Right lobe of liver (tissue), 6 donors: Measurements from ENCODE around the gene PDE1C. TPM values are rescaled to one million over a fixed set of nuclear protein-coding genes. Genes with fewer than 3 reads are reported as not detected.

Experiments
- ATAC-seq, 4 donors: fragments of 200-7000 bp; cut with Tn5 transposase; one replicate each; pipeline ENCODE4 v1.9.1; 2020; ENCODE audit warnings: mild to moderate bottlenecking in 4 of 4, moderate library complexity in 4 of 4
- DNase-seq, 3 donors: peaks; one replicate each; pipeline ENCODE4 v3.0.0-alpha.2; 2020
- H3K27ac ChIP-seq, 3 donors: fragments of 200-600 bp; one replicate each; pipeline ENCODE4 v1.8.0; 2022
- H3K27me3 ChIP-seq, 2 donors: fragments of 200-600 bp; one replicate each; pipeline ENCODE4 v1.8.0; 2022
- H3K36me3 ChIP-seq, 4 donors: fragments of 200-600 bp; sonication (generic) in 1 of 4; one replicate each; pipeline versions ENCODE4 v1.5.1 to v1.8.0; 2017 to 2022; ENCODE audit warnings: control low read depth in 1 of 4
- H3K4me1 ChIP-seq, 4 donors: fragments of 200-600 bp; sonication (generic) in 1 of 4; one replicate each; pipeline versions ENCODE4 v1.5.1 to v1.8.0; 2017 to 2022; ENCODE audit warnings: control low read depth in 1 of 4
- H3K4me3 ChIP-seq, 3 donors: fragments of 200-600 bp; one replicate each; pipeline ENCODE4 v1.8.0; 2022
- H3K9me3 ChIP-seq, 4 donors: fragments of 200-600 bp; sonication (generic) in 1 of 4; one replicate each; pipeline versions ENCODE4 v1.5.1 to v1.8.0; 2017 to 2022; ENCODE audit warnings: control low read depth in 1 of 4
- CTCF ChIP-seq, 4 donors: fragments of 200-600 bp in 3 of 4; fragments of 450-650 bp in 1 of 4; IDR thresholded peaks; one replicate each; pipeline versions ENCODE4 v1.5.1 to v1.8.0; 2016 to 2022; ENCODE audit warnings: antibody characterized with exemption in 4 of 4, mild to moderate bottlenecking in 2 of 4
- POLR2A ChIP-seq: fragments of 450-650 bp; IDR thresholded peaks from one replicate; pipeline ENCODE4 v1.6.1; 2017; ENCODE audit warnings: antibody characterized with exemption, mild to moderate bottlenecking
- WGBS: methylation state at CpG from one replicate; pipeline ENCODE4 v1.1.6; 2018; ENCODE audit warnings: low coverage, low lambda C conversion rate; ENCODE audit not compliant: insufficient coverage; ENCODE audit errors: missing lambda C conversion rate; 5-methylcytosine and 5-hydroxymethylcytosine counted together
- intact Hi-C, 2 donors: fragments of 100-400 bp; cut with DNase I; formaldehyde crosslinking; loops; one replicate each; pipeline versions ENCODE4 v1.11.2 to v1.14.1; 2022
- total RNA-seq, 6 experiments: library from RNA; depleted of rRNA in 2 of 6; stranded (reverse); fragments of >200 nt in 2 of 6; fragmentation: NEBNext Ultra II Directional in 3 of 6; extraction: Animal tissue kit (Norgen Biotek cat#: 25700) in 3 of 6; gene quantifications; one replicate each; pipeline versions ENCODE4 v1.1.0 to v1.2.4, GENCODE V29; 2016 to 2023
- donor health status: DM: no; HTN: yes; CAD: no.
- donor health status: DM: no; HTN: no; CAD: no.
- donor health status: DM: no; HTN: no; CAD: no.
- donor health status: DM: no; HTN: yes; CAD: no.
- donor health status: DM: no; HTN: yes; CAD: no.

Gene PDE1C
- total RNA-seq, 6 experiments from 2014 or later, result 0.02 TPM; not detected in 5

DNA sequence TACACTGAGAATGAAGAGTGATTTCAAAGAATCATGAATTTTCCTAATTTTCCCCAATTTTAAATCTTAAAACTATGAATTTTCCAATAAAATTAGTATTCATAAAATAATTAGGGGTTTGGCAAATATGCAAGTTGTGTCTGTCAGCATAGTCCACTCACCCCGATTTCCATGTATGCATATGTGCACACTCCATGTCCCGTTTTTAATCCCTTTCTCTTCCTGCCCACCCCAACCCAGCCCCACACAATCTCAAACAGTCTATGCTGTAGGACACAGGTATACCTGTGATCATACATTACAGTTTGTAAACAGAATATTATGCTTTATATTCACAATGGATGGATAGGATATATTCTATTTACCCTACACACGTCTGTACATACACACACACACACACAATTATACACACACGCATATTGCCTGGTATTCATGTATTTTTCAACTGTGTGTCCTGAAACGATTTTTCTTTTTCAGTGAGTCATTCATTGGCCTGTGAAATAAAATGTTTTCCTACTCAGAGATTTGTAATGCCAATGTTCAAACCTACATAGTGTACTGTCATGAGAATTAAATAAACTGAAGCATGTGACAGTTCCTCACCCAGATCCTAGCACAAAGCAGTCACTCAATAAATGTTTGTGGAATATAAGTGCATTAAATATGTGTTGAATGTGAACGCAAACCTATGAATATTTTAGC is 144.3 kb downstream of the PDE1C start:
- 43% methylated on average over 6 of the region's 6 CpGs for WGBS
- H3K9me3 ChIP-seq, result no peaks in the 10 kb centered on the region
- TF ChIP-seq CTCF (IDR thresholded peaks at IDR 0.05), result no peak
- TF ChIP-seq POLR2A, result no peak

DNA sequence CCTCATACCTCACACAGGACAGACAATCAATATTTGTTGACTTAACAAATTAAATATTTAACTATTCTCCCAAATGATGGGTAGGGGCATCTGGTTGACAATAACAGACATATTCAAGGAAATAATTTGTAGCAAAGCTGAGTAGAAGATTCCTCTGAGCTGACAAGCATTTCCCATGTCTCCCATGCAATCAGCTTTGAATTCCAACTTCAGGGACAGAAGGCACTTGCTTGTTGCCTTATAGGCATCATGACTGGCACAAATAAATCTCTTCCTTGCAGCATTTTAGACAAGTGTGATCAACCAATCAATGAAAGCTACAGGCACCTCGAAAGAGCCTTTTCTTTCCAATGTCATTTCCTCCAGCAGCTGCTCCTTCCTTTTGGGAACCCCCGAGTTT is 146.0 kb downstream of the PDE1C start:
- no peaks in the 10 kb centered on the region for H3K4me1 ChIP-seq
- H3K36me3 ChIP-seq, result no peaks in the 10 kb centered on the region
- H3K4me3 ChIP-seq, result no peak overlapping the region
- TF ChIP-seq CTCF (IDR thresholded peaks at IDR 0.05), result no peak
- TF ChIP-seq POLR2A, result no peak
- ATAC-seq (no peak), DNase-seq (no peak)
- 55% methylated on average over 2 of the region's 2 CpGs for WGBS
- no peaks in the 10 kb centered on the region for H3K9me3 ChIP-seq
- H3K27ac ChIP-seq, result no peak overlapping the region
- intact Hi-C loops, result no loop called here
- H3K27me3 ChIP-seq, result no peaks in the 10 kb centered on the region

More for the DNA sequence above, 144.3 kb downstream of the PDE1C start:
- H3K4me1 ChIP-seq, result no peaks in the 10 kb centered on the region
- DNase-seq (no peak), ATAC-seq (no peak)
- H3K27ac ChIP-seq, result no peak overlapping the region
- H3K27me3 ChIP-seq, result no peaks in the 10 kb centered on the region
- no peak overlapping the region for H3K4me3 ChIP-seq
- intact Hi-C loops, result no loop called here
- no peaks in the 10 kb centered on the region for H3K36me3 ChIP-seq

- no peaks in the 10 kb centered on the region for H3K36me3 ChIP-seq
- no peak overlapping the region for H3K4me3 ChIP-seq
- no peaks in the 10 kb centered on the region for H3K4me1 ChIP-seq
- H3K9me3 ChIP-seq, result no peaks in the 10 kb centered on the region
- ATAC-seq, result no peak
- no peak for TF ChIP-seq CTCF (IDR thresholded peaks at IDR 0.05)
- TF ChIP-seq POLR2A, result no peak
- H3K27me3 ChIP-seq, result no peaks in the 10 kb centered on the region
- H3K27ac ChIP-seq, result no peak overlapping the region
- intact Hi-C loops, result no loop called here
- no peak for DNase-seq
- WGBS, result 64% methylated on average over 2 of the region's 2 CpGs
Observed at GRCh38 chr7:31922848-31923247, 147.4 kb downstream of the PDE1C start.

DNA sequence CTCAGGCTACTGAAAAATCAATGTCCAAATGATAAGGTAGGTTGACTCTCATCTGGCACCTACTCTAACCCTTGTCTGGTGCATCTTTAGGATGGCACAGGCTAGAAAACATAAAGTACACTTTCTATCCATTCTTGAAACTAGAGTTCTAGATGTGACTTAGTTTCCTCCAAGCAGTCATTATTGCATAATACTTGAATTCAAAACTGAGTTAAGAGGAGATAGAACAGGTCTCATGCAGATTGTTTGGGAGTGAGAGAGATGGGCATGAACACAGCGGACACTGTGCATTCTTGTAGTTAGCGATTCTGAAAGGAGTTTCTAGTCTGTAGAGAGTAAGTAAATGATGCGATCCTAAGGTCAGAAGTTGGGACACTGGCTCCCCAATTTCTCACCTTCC is 149.2 kb downstream of the PDE1C start:
- Histone ChIP-seq H3K9me3 (no peaks in the 10 kb centered on the region), H3K27ac (no peak overlapping the region), H3K36me3 (no peaks in the 10 kb centered on the region), H3K4me1 (no peaks in the 10 kb centered on the region), H3K4me3 (no peak overlapping the region), H3K27me3 (no peaks in the 10 kb centered on the region)
- intact Hi-C loops, result no loop called here
- ATAC-seq (no peak), DNase-seq (no peak)
- TF ChIP-seq CTCF (IDR thresholded peaks at IDR 0.05) (no peak), POLR2A (no peak)
- 77% methylated on average over 3 of the region's 3 CpGs for WGBS
